GM12891 (cell line): Measurements from ENCODE around the gene IGF1R.

Source experiments
- PAX5 ChIP-seq: IDR thresholded peaks from 2 replicates; pipeline ENCODE4 v1.6.1; 2011; ENCODE audit warnings: low read length, moderate library complexity, mild to moderate bottlenecking; ENCODE audit not compliant: insufficient read depth, severe bottlenecking
- POLR2A ChIP-seq: IDR thresholded peaks from 2 replicates; pipeline ENCODE4 v1.6.1; 2011; ENCODE audit warnings: low read depth, low read length, control low read depth
- POLR2AphosphoS5 ChIP-seq: IDR thresholded peaks from 2 replicates; pipeline ENCODE4 v1.6.1; 2011; ENCODE audit warnings: low read depth, low read length, control low read depth
- SPI1 ChIP-seq: IDR thresholded peaks from 2 replicates; pipeline ENCODE4 v1.6.1; 2011; ENCODE audit warnings: low read depth, low read length, control low read depth
- TAF1 ChIP-seq: IDR thresholded peaks from 2 replicates; pipeline ENCODE4 v1.6.1; 2011; ENCODE audit warnings: low read depth, low read length, control low read depth

- TF ChIP-seq POLR2A (no peak), TAF1 (no peak), POLR2AphosphoS5 (no peak), PAX5 (no peak), SPI1 (no peak)
These were observed 5.3 kb downstream of the IGF1R start for GRCh38 chr15:98653686-98654085.
